GM19395 (cell line): ENCODE data around the gene HOXB13.
"Not testable (repeated sequence)": the region's sequence is repeated elsewhere in the genome, so short reads cannot be mapped to it uniquely, and the experiment has no call there.

Experiments used
- ATAC-seq: cut with Tn5 transposase; IDR thresholded peaks from one replicate; pipeline ENCODE4 v1.9.1; 2021; ENCODE audit warnings: mild to moderate bottlenecking, moderate library complexity; ENCODE audit not compliant: unreplicated experiment

Gene HOXB13

DNA sequence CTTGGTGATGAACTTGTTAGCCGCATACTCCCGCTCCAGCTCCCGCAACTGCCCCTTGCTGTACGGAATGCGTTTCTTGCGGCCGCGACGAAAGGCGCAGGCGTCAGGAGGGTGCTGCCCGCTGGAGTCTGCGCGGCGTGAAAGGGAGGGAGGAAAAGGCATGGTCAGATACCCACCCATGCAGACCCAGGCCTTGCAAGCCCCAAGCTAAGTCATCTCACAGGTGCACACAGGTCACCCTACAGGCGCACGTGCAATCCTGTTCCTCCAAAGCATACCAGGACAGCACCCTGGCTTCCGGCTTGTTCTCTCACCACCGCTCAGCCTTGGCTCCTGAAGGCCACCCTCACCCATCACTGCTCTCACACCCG is 1.6 kb downstream of the HOXB13 start:
- no peak for ATAC-seq

- no peak for ATAC-seq
Observed at GRCh38 chr17:48726114-48726915, 2.2 kb downstream of the HOXB13 start.

DNA sequence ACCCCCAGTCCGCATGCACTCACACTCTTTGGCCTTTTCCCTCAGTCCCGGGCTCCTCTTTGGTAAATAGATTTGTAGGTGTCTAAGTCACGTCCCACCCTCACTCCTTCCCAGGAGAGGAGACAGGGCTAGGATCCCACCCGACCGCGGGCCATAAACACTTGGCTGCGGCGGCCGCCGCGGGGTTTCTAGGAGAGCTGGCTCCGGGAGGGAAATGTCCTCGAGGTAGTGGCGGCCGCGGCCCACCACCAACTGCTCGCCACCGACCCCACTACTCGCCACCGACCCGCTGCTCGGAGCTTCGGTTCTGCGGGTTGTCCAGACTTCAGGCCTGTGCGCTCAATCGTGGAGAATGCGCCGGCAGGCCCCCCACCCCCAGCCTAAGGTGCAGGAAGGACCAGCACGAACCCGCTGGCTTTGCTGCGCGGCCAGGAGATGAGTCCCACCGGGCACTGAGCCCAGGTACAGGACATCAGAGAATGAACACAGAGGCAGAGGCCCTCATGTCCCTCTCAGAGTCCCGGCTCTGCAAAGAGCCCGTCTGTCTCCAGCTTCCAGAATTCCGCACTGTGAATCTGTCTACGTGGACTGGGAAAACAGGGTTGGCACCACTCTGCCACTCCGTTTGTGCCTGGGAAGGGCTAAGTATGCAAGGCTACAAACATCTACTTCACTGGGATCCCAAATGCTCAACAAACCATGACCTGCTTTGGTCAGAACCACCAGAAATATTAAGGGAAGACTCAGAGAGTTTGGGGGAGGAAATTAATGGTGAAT is 3.1 kb downstream of the HOXB13 start:
- ATAC-seq: no peak

DNA sequence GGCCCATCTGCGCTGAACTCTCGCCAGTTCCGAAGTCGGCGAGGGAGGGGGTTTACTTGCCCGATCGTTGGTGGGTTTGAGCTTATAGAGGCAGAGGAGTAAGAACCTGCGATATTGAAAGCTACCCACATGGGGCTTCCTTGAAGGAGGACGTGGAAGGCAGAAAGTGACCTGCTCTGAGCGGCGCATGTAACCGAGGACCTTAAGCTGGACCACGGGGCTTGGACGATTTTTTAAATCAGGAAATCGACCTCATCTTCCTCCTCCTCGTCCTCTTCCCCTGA is 3.6 kb downstream of the HOXB13 start:
- ATAC-seq: no peak

- no peak for ATAC-seq
Observed at GRCh38 chr17:48724251-48725003, 4.1 kb downstream of the HOXB13 start.

- ATAC-seq: no peak
Observed at GRCh38 chr17:48723423-48724250, 4.9 kb downstream of the HOXB13 start.

DNA sequence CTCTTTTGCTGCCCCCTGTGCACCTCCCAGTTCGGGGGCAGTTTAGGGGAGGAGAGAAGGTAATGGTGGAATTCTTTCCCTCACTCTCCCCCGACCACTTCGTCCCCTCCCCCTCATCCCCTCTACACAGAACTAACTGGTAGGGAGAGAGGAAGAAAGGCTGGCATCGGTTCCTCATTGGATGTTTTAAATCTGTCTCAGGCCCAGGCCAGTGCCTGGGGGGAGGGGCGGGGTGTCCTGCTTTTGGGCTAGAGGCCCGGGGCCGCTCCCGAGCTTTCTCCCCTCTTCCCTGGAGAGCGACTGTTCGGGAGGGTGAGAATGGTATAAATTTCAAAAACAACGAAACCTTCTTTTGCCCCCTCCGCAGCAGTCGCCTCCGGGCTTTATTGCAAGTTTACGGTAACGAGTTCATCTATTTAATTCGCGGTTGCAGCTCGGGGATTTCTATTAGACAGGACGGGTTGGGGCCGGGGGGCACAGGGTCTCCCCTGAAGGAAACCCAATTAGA is 5.6 kb downstream of the HOXB13 start, which contains the start of gene PRAC2:
PRAC2 (plus strand) TSS at position 271 of the 508 bp plus-strand sequence. CDS start 1,226 bp downstream, outside the sequence.
- ATAC-seq: no peak

- no peak for ATAC-seq
Observed at GRCh38 chr17:48722201-48722907, 6.2 kb downstream of the HOXB13 start, which contains the start of gene PRAC1. Gene PRAC1 (minus strand): TSS chr17:48722518. CDS start chr17:48722392, 126 bp downstream.

DNA sequence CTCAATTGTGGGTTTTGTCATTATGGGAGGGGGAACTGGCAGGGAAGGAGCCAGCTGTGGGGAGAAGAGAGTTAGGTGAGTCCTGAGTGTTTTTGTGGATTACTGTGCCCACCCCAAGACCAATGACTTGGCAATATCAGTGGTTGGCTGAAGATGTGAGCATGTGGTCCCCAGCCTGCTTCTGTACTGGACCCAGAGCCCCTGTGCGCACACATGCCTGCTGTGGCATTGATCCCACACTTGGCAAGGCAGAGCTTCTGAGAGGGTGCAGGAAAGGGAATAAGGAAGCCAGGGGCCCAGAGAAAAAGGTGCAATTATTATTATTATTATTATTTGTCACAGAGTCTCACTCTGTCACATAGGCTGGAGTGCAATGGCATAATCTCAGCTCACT is 7.5 kb downstream of the HOXB13 start:
- ATAC-seq: no peak

DNA sequence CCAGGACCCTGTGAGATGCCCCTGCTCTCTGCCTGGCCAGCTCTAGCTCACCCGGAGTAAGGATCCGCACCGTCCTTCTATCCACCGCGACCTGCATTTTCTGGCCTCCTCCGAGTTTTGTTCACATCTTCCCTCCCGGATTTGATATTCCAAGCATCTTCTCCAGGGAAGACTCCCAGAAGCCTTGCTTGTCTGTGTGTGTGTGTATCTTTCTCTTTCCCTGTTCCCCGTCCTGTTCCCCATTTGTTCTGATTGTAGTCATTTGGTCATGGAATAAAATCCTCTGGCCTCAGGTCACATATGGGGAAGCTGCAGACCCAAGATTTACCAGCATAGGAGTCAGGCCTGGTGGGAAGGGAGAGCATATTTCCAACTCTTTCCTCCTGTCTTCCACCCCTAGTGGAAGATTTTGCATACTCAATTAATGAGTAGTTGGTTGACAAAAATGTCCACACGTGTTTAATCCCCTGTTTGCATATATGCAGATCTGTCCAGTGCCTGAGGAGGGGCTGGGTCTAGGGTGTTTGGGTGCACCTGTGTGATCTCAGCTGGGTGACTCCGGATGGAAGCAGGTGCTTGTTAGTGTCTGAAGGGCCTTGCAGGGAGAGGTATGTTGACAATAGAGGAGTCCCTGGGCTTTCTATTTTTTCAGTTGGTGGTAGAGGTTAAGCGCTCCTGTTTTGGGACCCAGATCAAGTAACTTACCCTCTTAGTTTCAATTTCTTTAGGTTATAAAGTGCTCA is 8.1 kb downstream of the HOXB13 start:
- ATAC-seq: no peak

- ATAC-seq: no peak
Observed at GRCh38 chr17:48719642-48720265, 8.8 kb downstream of the HOXB13 start.

DNA sequence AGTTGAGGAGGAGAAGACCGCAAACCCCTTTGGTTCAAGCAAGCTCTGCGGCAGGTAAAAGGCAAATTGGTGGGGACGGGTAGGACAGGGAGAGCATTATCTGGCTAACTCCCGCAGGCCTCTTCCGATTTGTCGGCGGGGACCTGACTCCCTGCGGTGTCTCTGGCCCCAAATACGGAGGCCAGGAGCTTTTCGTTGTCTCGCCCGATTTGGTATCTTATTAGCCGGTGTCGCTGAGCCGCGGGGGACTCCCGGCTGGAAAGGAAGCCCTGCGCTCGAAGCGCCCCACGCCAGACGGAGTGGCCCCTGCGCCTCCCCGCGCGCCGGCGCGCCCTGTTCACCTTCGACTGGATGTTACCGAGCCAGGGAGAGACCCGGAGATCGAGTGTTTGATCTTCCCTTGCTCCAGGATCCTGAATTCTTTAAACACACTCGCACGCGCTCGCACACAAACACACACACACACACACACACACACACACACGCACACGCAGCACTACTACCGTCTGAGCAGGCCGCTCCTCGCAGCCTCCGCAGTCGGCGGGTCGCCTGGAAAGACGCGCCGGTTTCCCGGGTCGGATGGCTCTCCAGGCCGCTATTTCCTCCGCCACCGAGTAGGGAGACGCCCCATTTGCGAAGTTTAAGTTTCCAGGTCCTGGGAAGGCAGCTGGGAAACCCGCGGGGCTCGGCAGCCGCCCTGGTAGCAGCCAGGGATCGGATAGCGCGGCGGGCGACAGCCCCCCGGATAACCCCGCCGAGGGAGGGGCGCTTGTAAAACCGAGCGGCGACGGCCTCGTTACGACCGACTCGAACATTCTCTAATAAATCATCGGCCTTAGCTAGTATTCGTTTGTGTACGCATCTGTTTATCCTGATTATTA is 9.5 kb downstream of the HOXB13 start:
- ATAC-seq: no peak

DNA sequence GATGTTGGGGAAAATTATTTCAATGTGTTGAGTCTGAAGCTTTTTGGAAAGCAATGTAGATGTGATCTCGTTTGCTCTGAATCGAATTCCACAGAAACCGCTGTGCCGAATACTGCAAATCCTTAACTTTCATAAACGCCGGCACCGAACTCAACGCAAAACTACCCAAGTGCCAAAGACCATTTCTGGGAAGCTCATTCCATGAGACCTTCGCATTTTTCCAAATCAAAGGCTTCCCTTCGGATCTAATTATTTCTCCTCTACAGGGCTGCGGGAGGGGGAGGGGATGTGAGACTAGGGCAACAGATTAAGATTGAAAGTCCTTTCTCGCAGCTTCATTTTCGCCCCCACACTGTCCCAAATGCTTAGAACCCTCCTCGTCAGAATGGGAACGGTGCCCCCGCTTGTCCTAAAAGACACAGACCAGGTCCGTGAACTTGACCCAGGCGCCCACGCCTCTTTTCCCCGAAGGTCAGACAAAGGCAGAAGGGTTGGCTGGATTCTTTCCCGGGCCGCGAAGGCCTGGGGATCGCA is 10.3 kb downstream of the HOXB13 start:
- ATAC-seq: no peak

GRCh38 chr17:48717367-48718226 is 11.0 kb downstream of the HOXB13 start:
- no peak for ATAC-seq

GRCh38 chr17:48716549-48716948 is 12.0 kb downstream of the HOXB13 start:
- ATAC-seq: not testable (repeated sequence)
